ENCODE measurements around the gene ZBTB20. TPM values are rescaled to one million over a fixed set of nuclear protein-coding genes. Genes with fewer than 3 reads are reported as not detected.

The ZBTB20 gene
- total RNA-seq, 1 donor, result 32.9 TPM

- Histone ChIP-seq H3K36me3 (ENCODE audit: insufficient read depth, low read length) (no peaks in the 10 kb centered on the region), H3K4me2 (ENCODE audit: insufficient read depth, low read length) (no peak overlapping the region), H3K4me1 (ENCODE audit: insufficient read depth, low read length) (peaks cover 6% of the 10 kb centered on the region), H3K27me3 (ENCODE audit: insufficient read depth, low read length) (no peaks in the 10 kb centered on the region), H2AFZ (ENCODE audit: low read length) (no peak overlapping the region), H3K79me2 (ENCODE audit: insufficient read depth, low read length) (peaks cover 6% of the 10 kb centered on the region), H3K27ac (ENCODE audit: low read depth, low read length) (no peak overlapping the region), H3K4me3 (ENCODE audit: insufficient read depth, low read length) (no peak overlapping the region), H3K9me3 (ENCODE audit: low read depth, low read length) (no peaks in the 10 kb centered on the region), H4K20me1 (ENCODE audit: insufficient read depth, low read length) (peaks cover 14% of the 10 kb centered on the region)
- TF ChIP-seq CTCF (IDR thresholded peaks at IDR 0.05; ENCODE audit: extremely low read depth, low read depth, low read length), result no peak
- DNase-seq (ENCODE audit: insufficient read length, low spot score, missing footprints), result no peak
Observed at GRCh38 chr3:114452256-114452655, 694.8 kb downstream of the ZBTB20 start.

DNA sequence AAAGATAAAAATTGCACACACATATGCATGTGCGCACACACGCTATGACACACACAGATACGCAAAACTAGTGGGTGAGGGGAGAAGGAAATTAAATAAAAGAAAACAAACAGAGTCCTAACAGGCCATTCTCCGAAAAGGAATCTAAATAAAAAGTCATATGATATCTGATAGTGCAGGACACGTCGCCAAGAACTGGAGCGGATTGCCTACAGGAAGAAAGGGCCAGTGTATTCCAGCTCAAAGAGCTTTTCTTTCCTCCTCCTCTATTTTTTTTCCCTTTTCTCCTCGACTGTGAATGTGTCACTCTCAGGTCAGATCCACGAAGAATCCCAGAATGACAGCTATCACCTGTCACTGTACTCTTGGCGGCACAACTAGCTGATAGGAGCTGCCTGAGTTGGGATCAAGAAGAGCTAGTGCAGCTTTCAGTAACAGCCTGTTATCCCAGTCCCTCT is 695.5 kb downstream of the ZBTB20 start:
- no peaks in the 10 kb centered on the region for H3K36me3 ChIP-seq (ENCODE audit: insufficient read depth, low read length)
- peak overlapping the region; percentile 42 for H3K4me2 ChIP-seq (ENCODE audit: insufficient read depth, low read length)
- no peak for DNase-seq (ENCODE audit: insufficient read length, low spot score, missing footprints)
- H3K4me3 ChIP-seq (ENCODE audit: insufficient read depth, low read length), result peak overlapping the region; percentile 27
- no peaks in the 10 kb centered on the region for H3K9me3 ChIP-seq (ENCODE audit: low read depth, low read length)
- no peak for TF ChIP-seq CTCF (IDR thresholded peaks at IDR 0.05; ENCODE audit: extremely low read depth, low read depth, low read length)
- H3K79me2 ChIP-seq (ENCODE audit: insufficient read depth, low read length), result peaks cover 6% of the 10 kb centered on the region
- H4K20me1 ChIP-seq (ENCODE audit: insufficient read depth, low read length), result peaks cover 14% of the 10 kb centered on the region
- H2AFZ ChIP-seq (ENCODE audit: low read length), result no peak overlapping the region
- H3K4me1 ChIP-seq (ENCODE audit: insufficient read depth, low read length), result peaks cover 6% of the 10 kb centered on the region
- no peaks in the 10 kb centered on the region for H3K27me3 ChIP-seq (ENCODE audit: insufficient read depth, low read length)
- H3K27ac ChIP-seq (ENCODE audit: low read depth, low read length), result no peak overlapping the region

DNA sequence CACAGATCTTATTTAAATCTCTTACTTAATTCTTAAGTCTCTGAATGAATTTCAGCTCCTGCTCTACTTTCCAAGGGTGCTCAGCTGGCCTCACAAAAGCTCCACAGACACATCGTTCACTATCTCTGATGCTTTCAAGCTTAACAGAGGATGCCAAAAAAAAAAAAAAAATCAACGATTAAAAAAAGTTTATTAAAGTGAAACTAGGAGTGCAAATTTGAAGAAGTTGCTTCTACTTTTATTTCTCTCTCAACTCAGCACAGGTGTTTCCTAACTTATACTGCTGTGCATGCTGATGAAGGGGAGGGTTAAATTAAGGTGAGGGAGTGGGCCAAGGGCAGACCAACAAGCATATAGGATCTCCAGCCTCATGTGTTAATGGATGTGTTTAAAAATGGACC is 696.0 kb downstream of the ZBTB20 start:
- no peak for DNase-seq (ENCODE audit: insufficient read length, low spot score, missing footprints)
- Histone ChIP-seq H4K20me1 (ENCODE audit: insufficient read depth, low read length) (peaks cover 14% of the 10 kb centered on the region), H3K27me3 (ENCODE audit: insufficient read depth, low read length) (no peaks in the 10 kb centered on the region), H3K4me3 (ENCODE audit: insufficient read depth, low read length) (no peak overlapping the region), H3K4me1 (ENCODE audit: insufficient read depth, low read length) (peaks cover 6% of the 10 kb centered on the region), H3K79me2 (ENCODE audit: insufficient read depth, low read length) (peaks cover 6% of the 10 kb centered on the region), H3K9me3 (ENCODE audit: low read depth, low read length) (no peaks in the 10 kb centered on the region), H3K4me2 (ENCODE audit: insufficient read depth, low read length) (peak overlapping the region; percentile 42), H2AFZ (ENCODE audit: low read length) (no peak overlapping the region), H3K27ac (ENCODE audit: low read depth, low read length) (no peak overlapping the region), H3K36me3 (ENCODE audit: insufficient read depth, low read length) (no peaks in the 10 kb centered on the region)
- no peak for TF ChIP-seq CTCF (IDR thresholded peaks at IDR 0.05; ENCODE audit: extremely low read depth, low read depth, low read length)

DNA sequence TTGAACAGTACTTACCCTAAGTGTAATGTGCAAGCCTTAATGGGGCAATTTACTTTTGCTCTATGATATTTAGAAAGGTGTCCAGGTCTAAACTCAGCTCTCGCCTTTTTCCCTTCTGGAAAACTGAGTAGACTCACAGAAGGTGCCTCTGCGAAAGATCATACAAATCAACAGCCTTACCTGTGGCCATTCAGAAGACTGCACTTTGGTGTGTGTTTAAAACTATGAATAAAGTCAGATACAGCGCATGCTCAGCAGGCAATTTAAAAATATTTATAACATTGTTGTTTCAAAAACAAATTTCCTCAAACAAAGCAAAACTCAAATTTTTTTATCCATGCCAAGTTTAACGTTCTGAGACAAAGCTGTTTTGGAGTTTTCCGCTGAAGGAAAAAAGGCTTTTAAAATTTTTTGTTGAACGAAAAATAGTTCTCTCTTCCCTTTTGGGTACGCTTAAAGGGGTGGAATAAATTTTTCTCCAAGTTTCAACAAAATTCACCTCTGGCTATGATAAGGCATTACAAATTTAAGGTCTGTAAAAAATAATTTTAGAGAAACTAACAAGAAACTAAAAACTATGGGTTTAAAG is 697.0 kb downstream of the ZBTB20 start:
- H2AFZ ChIP-seq (ENCODE audit: low read length), result no peak overlapping the region
- H3K27me3 ChIP-seq (ENCODE audit: insufficient read depth, low read length), result no peaks in the 10 kb centered on the region
- TF ChIP-seq CTCF (IDR thresholded peaks at IDR 0.05; ENCODE audit: extremely low read depth, low read depth, low read length), result no peak
- no peak overlapping the region for H3K4me3 ChIP-seq (ENCODE audit: insufficient read depth, low read length)
- peaks cover 5% of the 10 kb centered on the region for H3K4me1 ChIP-seq (ENCODE audit: insufficient read depth, low read length)
- no peaks in the 10 kb centered on the region for H3K9me3 ChIP-seq (ENCODE audit: low read depth, low read length)
- H3K79me2 ChIP-seq (ENCODE audit: insufficient read depth, low read length), result peaks cover 6% of the 10 kb centered on the region
- no peak for DNase-seq (ENCODE audit: insufficient read length, low spot score, missing footprints)
- peaks cover 10% of the 10 kb centered on the region for H4K20me1 ChIP-seq (ENCODE audit: insufficient read depth, low read length)
- no peaks in the 10 kb centered on the region for H3K36me3 ChIP-seq (ENCODE audit: insufficient read depth, low read length)
- H3K27ac ChIP-seq (ENCODE audit: low read depth, low read length), result no peak overlapping the region
- H3K4me2 ChIP-seq (ENCODE audit: insufficient read depth, low read length), result no peak overlapping the region
